Astrocyte (in vitro differentiated cells and primary cell): ENCODE measurements around the gene ITPKB. TPM values are rescaled to one million over a fixed set of nuclear protein-coding genes. Genes with fewer than 3 reads are reported as not detected.

Source experiments
- DNase-seq: peaks from one replicate; pipeline ENCODE4 v3.0.0-alpha.2; 2010; ENCODE audit warnings: low read depth
- FAIRE-seq: peaks from 2 replicates; lab custom pipeline; 2011; peaks lifted over from hg19 to GRCh38; lab: Jason Lieb, UNC
- H2AFZ ChIP-seq: 2 replicates; pipeline ENCODE4 v1.6.0; 2012; ENCODE audit warnings: low read depth, low read length, inconsistent platforms
- H3K27ac ChIP-seq: 2 replicates; pipeline ENCODE4 v1.5.1; 2011; ENCODE audit warnings: low read depth, low read length, inconsistent platforms
- H3K27me3 ChIP-seq: 2 replicates; pipeline ENCODE4 v1.6.0; 2011; ENCODE audit warnings: low read length, inconsistent platforms; ENCODE audit not compliant: insufficient read depth
- H3K36me3 ChIP-seq: 2 replicates; pipeline ENCODE4 v1.5.1; 2011; ENCODE audit warnings: low read length, inconsistent platforms; ENCODE audit not compliant: insufficient read depth
- H3K4me1 ChIP-seq: 2 replicates; pipeline ENCODE4 v1.5.1; 2011; ENCODE audit warnings: low read length, inconsistent platforms; ENCODE audit not compliant: insufficient read depth
- H3K4me2 ChIP-seq: 2 replicates; pipeline ENCODE4 v1.6.0; 2012; ENCODE audit warnings: low read length, inconsistent platforms
- H3K4me3 ChIP-seq: 2 replicates; pipeline ENCODE4 v1.5.1; 2011; ENCODE audit warnings: low read depth, mild to moderate bottlenecking, low read length, inconsistent platforms; ENCODE audit not compliant: insufficient read depth
- H3K79me2 ChIP-seq: 2 replicates; pipeline ENCODE4 v1.6.0; 2012; ENCODE audit warnings: mild to moderate bottlenecking, low read length, inconsistent platforms; ENCODE audit not compliant: insufficient read depth
- H3K9ac ChIP-seq: 2 replicates; pipeline ENCODE4 v1.6.0; 2012; ENCODE audit warnings: mild to moderate bottlenecking, low read length, inconsistent platforms
- H3K9me3 ChIP-seq: 2 replicates; pipeline ENCODE4 v1.5.1; 2012; ENCODE audit warnings: low read depth, mild to moderate bottlenecking, low read length, inconsistent platforms; ENCODE audit not compliant: insufficient read depth
- H4K20me1 ChIP-seq: 2 replicates; pipeline ENCODE4 v1.6.0; 2012; ENCODE audit warnings: low read length, inconsistent platforms; ENCODE audit not compliant: insufficient read depth
- H3K27ac Mint-ChIP-seq: one replicate; pipeline ENCODE4 v1.8.0; 2021; ENCODE audit warnings: mild to moderate bottlenecking, mixed read lengths; ENCODE audit not compliant: unreplicated experiment
- H3K27me3 Mint-ChIP-seq: one replicate; pipeline ENCODE4 v1.8.0; 2021; ENCODE audit warnings: low read depth, mixed read lengths; ENCODE audit not compliant: unreplicated experiment
- H3K36me3 Mint-ChIP-seq: one replicate; pipeline ENCODE4 v1.8.0; 2021; ENCODE audit warnings: low read depth, mixed read lengths; ENCODE audit not compliant: unreplicated experiment
- H3K4me1 Mint-ChIP-seq: one replicate; pipeline ENCODE4 v1.8.0; 2021; ENCODE audit warnings: low read depth, mixed read lengths; ENCODE audit not compliant: unreplicated experiment
- H3K4me3 Mint-ChIP-seq: one replicate; pipeline ENCODE4 v1.8.0; 2021; ENCODE audit warnings: mild to moderate bottlenecking, moderate library complexity, mixed read lengths; ENCODE audit not compliant: unreplicated experiment
- H3K9me3 Mint-ChIP-seq: one replicate; pipeline ENCODE4 v1.8.0; 2021; ENCODE audit warnings: mild to moderate bottlenecking, mixed read lengths; ENCODE audit not compliant: unreplicated experiment
- EZH2 ChIP-seq: IDR thresholded peaks from 2 replicates; pipeline ENCODE4 v1.6.1; 2012; ENCODE audit warnings: mild to moderate bottlenecking, low read length, inconsistent platforms; ENCODE audit not compliant: insufficient read depth
- total RNA-seq: library from RNA; stranded (reverse); gene quantifications from 2 replicates; pipeline ENCODE4 v1.2.1, GENCODE V29; 2021
- TF ChIP-seq, protein P1 (sequence below): IDR thresholded peaks from 2 replicates; pipeline ENCODE4 v1.5.1; 2011; ENCODE audit warnings: low read depth, mild to moderate bottlenecking, inconsistent platforms, low read length, moderate library complexity; ENCODE audit not compliant: insufficient read depth

ITPKB gene
- total RNA-seq, 1 donor from 2014 or later: 10.5 TPM

DNA sequence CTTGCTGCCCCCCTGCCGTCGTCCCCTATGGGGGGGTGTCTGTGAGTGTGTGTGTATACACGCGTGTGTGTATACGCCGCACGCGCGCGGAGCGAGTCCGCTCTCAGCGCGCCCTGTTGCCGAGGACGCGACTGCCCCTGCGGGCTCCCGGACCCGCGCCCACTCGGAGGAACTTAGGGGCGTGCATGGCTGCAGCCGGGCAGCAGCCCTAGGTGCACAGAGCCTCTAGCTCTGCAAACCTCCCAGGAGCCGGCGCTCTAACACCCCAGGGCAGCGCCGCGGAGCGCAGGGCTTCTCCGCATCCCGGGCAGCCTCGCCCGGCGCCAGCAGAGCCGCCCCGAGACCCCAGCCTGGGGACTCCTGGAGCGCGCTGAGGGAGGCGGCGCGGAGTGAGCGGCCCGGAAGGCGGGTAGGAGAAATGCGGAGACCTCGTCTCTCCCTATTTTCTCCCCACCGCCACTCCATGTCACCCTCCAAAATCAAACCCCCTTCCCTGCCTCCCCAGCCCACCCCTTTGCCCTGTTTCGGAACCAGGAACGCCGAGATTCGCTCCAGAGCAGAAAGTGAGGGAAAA, 574 bp downstream of the ITPKB start:
- H3K27ac ChIP-seq: peak overlapping the region; percentile 19

GRCh38 chr1:226737819-226738420, 1.2 kb downstream of the ITPKB start:
- Histone ChIP-seq H3K9me3 (no peaks in the 10 kb centered on the region), H3K27ac (no peak overlapping the region), H4K20me1 (peaks cover 40% of the 10 kb centered on the region), H3K4me3 (peak overlapping the region; percentile 77), H3K27me3 (peaks cover 2% of the 10 kb centered on the region), H3K9ac (peak overlapping the region; percentile 88), H3K4me2 (peak overlapping the region; percentile 100), H3K79me2 (peaks cover 21% of the 10 kb centered on the region), H3K4me1 (peaks cover 13% of the 10 kb centered on the region), H3K36me3 (no peaks in the 10 kb centered on the region), H2AFZ (peak overlapping the region; percentile 92)
- peak overlapping the region; percentile 93 for H3K4me3 Mint-ChIP-seq
- TF ChIP-seq EZH2: no peak
- TF ChIP-seq, protein P1, sequence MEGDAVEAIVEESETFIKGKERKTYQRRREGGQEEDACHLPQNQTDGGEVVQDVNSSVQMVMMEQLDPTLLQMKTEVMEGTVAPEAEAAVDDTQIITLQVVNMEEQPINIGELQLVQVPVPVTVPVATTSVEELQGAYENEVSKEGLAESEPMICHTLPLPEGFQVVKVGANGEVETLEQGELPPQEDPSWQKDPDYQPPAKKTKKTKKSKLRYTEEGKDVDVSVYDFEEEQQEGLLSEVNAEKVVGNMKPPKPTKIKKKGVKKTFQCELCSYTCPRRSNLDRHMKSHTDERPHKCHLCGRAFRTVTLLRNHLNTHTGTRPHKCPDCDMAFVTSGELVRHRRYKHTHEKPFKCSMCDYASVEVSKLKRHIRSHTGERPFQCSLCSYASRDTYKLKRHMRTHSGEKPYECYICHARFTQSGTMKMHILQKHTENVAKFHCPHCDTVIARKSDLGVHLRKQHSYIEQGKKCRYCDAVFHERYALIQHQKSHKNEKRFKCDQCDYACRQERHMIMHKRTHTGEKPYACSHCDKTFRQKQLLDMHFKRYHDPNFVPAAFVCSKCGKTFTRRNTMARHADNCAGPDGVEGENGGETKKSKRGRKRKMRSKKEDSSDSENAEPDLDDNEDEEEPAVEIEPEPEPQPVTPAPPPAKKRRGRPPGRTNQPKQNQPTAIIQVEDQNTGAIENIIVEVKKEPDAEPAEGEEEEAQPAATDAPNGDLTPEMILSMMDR: no peak
- peaks cover 2% of the 10 kb centered on the region for H3K27me3 Mint-ChIP-seq
- H3K27ac Mint-ChIP-seq: no peak overlapping the region
- DNase-seq: no peak
- no peaks in the 10 kb centered on the region for H3K9me3 Mint-ChIP-seq
- peaks cover 13% of the 10 kb centered on the region for H3K4me1 Mint-ChIP-seq
- no peaks in the 10 kb centered on the region for H3K36me3 Mint-ChIP-seq
- no peak for FAIRE-seq

More for the DNA sequence above, 574 bp downstream of the ITPKB start:
- Mint-ChIP-seq H3K4me1 (peaks cover 13% of the 10 kb centered on the region), H3K27ac (peak overlapping the region; percentile 86), H3K9me3 (no peaks in the 10 kb centered on the region), H3K36me3 (no peaks in the 10 kb centered on the region), H3K4me3 (peak overlapping the region; percentile 93), H3K27me3 (peaks cover 2% of the 10 kb centered on the region)
- no peaks in the 10 kb centered on the region for H3K36me3 ChIP-seq
- peak overlapping the region; percentile 100 for H3K4me2 ChIP-seq
- peaks cover 19% of the 10 kb centered on the region for H3K79me2 ChIP-seq
- no peaks in the 10 kb centered on the region for H3K9me3 ChIP-seq
- no peak for TF ChIP-seq EZH2
- TF ChIP-seq, protein P1: no peak
- peak overlapping the region; percentile 92 for H2AFZ ChIP-seq
- peaks cover 2% of the 10 kb centered on the region for H3K27me3 ChIP-seq
- peaks cover 13% of the 10 kb centered on the region for H3K4me1 ChIP-seq
- H3K4me3 ChIP-seq: peak overlapping the region; percentile 77
- DNase-seq: no peak
- H3K9ac ChIP-seq: peak overlapping the region; percentile 88
- peaks cover 34% of the 10 kb centered on the region for H4K20me1 ChIP-seq
- FAIRE-seq: no peak
